ENCODE data around the gene ANKRD36B.
"Not testable (repeated sequence)": the region's sequence is repeated elsewhere in the genome, so short reads cannot be mapped to it uniquely, and the experiment has no call there.

Gene ANKRD36B

GRCh38 chr2:97548536-97548935 lies 41.1 kb downstream of the ANKRD36B start:
- DNase-seq: not testable (repeated sequence)

- no peak for DNase-seq
These were observed 43.0 kb downstream of the ANKRD36B start for GRCh38 chr2:97546711-97547110.

GRCh38 chr2:97544911-97545310 lies 44.8 kb downstream of the ANKRD36B start:
- not testable (repeated sequence) for DNase-seq

- DNase-seq: not testable (repeated sequence)
These were observed 63.8 kb downstream of the ANKRD36B start for GRCh38 chr2:97525904-97526303.

- DNase-seq: not testable (repeated sequence)
These were observed 65.9 kb downstream of the ANKRD36B start for GRCh38 chr2:97523816-97524215.

- not testable (repeated sequence) for DNase-seq
These were observed 66.6 kb downstream of the ANKRD36B start for GRCh38 chr2:97522916-97523555.

GRCh38 chr2:97495651-97496050 lies 94.0 kb downstream of the ANKRD36B start:
- not testable (repeated sequence) for DNase-seq

GRCh38 chr2:97490141-97490540 lies 99.5 kb downstream of the ANKRD36B start:
- not testable (repeated sequence) for DNase-seq

All from stimulated activated CD4-positive, alpha-beta T cell treated with anti-CD3 and anti-CD28 coated beads, Interleukin-4, amount 100 ng/mL, for 24 hours (primary cell).